Transverse colon (tissue), 4 donors: Measurements from ENCODE around the gene LPCAT3. TPM values are rescaled to one million over a fixed set of nuclear protein-coding genes. Genes with fewer than 3 reads are reported as not detected.

Experiments used
- DNase-seq: peaks from one replicate; pipeline ENCODE4 v3.0.0-alpha.2; 2019
- H3K27ac ChIP-seq, 4 donors: fragments of 200-600 bp; sonication (generic); 2 replicates each; pipeline ENCODE4 v1.5.1; 2016 to 2018; ENCODE audit warnings: inconsistent platforms in 4 of 4
- H3K27me3 ChIP-seq: fragments of 200-600 bp; sonication (generic); 2 replicates; pipeline ENCODE4 v1.5.1; 2017; ENCODE audit warnings: inconsistent platforms
- H3K36me3 ChIP-seq, 4 donors: fragments of 200-600 bp; sonication (generic); 2 replicates each; pipeline ENCODE4 v1.5.1; 2017 to 2019; ENCODE audit warnings: inconsistent platforms in 4 of 4
- H3K4me1 ChIP-seq, 4 donors: fragments of 200-600 bp; sonication (generic); 2 replicates each; pipeline ENCODE4 v1.5.1; 2017 to 2020; ENCODE audit warnings: inconsistent platforms in 4 of 4
- H3K4me3 ChIP-seq, 4 donors: fragments of 200-600 bp; sonication (generic); 1 replicate in 1 of 4; 2 replicates in 3 of 4; pipeline versions ENCODE4 v1.5.1 to v1.6.1; 2017 to 2019; ENCODE audit warnings: inconsistent platforms in 4 of 4
- H3K9me3 ChIP-seq, 2 donors: fragments of 200-600 bp; sonication (generic); 2 replicates each; pipeline ENCODE4 v1.5.1; 2017 to 2019; ENCODE audit warnings: inconsistent platforms in 2 of 2
- EP300 ChIP-seq: sonication (generic); formaldehyde crosslinking; IDR thresholded peaks from one replicate; pipeline ENCODE4 v1.6.1; 2017; ENCODE audit warnings: antibody characterized with exemption, low read depth
- POLR2A ChIP-seq: fragments of 450-650 bp; IDR thresholded peaks from one replicate; pipeline ENCODE4 v1.6.1; 2016; ENCODE audit warnings: antibody characterized with exemption, mild to moderate bottlenecking, moderate library complexity
- POLR2AphosphoS5 ChIP-seq, 3 donors: sonication (generic); formaldehyde crosslinking; IDR thresholded peaks; one replicate each; pipeline ENCODE4 v1.6.1; 2016; ENCODE audit warnings: antibody characterized with exemption in 3 of 3
- WGBS, 2 donors: methylation state at CpG; one replicate each; pipeline ENCODE4 v1.1.5; 2018; ENCODE audit warnings: low coverage in 1 of 2; 5-methylcytosine and 5-hydroxymethylcytosine counted together
- in situ Hi-C, 4 donors: fragments of 200-750 bp; cut with MboI; loops; one replicate each; pipeline versions ENCODE4 v1.15.0 to v1.15.1; 2017; ENCODE audit warnings: low sequenced_read_pairs in 3 of 4, low pct_ligation_motif_present in 1 of 4, low pct_unique_long_range_greater_than_20kb in 1 of 4
- intact Hi-C: fragments of 100-400 bp; cut with DNase I; formaldehyde crosslinking; loops from one replicate; pipeline ENCODE4 v1.15.1; 2023; ENCODE audit warnings: low total_unique reads
- total RNA-seq, 4 donors: library from RNA; depleted of rRNA; stranded (reverse); fragments of >200 nt; gene quantifications; one replicate each; pipeline ENCODE4 v1.1.0, GENCODE V29; 2016
- TF ChIP-seq, protein P1 (sequence below), 5 experiments: fragments of 200-600 bp in 3 of 5; fragments of 450-650 bp in 2 of 5; sonication (generic) in 3 of 5; IDR thresholded peaks; 1 replicate in 2 of 5; 2 replicates in 3 of 5; pipeline ENCODE4 v1.5.1; 2016 to 2017; ENCODE audit warnings: antibody characterized with exemption in 5 of 5, inconsistent platforms in 3 of 5, mild to moderate bottlenecking in 2 of 5, moderate library complexity in 1 of 5

LPCAT3 gene
- total RNA-seq, 4 donors from 2014 or later: 56.1 to 271 (median 111) TPM

DNA sequence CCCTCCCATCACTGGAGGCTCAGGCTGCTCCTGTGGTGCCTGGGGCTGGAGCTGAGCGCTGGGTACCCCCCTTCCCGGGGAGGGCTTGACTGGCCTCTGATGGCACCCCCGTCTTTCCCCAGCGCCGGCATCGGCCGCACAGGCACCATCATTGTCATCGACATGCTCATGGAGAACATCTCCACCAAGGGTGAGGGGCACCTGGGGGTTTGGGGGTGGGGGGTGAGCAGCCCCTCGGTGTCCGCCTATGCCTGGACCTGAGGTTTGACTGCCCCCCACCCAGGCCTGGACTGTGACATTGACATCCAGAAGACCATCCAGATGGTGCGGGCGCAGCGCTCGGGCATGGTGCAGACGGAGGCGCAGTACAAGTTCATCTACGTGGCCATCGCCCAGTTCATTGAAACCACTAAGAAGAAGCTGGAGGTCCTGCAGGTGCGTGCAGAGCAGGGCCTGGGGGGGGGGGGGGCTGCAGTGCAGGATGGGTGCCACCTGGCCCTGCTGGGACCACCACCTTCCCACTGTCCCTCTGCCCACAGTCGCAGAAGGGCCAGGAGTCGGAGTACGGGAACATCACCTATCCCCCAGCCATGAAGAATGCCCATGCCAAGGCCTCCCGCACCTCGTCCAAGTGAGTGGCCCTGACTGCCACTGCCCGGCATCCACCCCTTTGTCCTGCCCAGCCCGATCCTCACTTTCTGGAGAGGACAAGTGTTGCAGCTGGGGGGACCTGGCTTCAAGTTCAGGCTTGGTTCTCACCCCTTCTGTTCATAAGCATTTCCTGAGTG lies 58.3 kb downstream of the LPCAT3 start:
- 86% methylated on average over 16 of the region's 26 CpGs; no CpG with 5 or more reads in 1 of the 2 donors for WGBS, 2 donors
- H3K9me3 ChIP-seq: no peaks in the 10 kb centered on the region
- intact Hi-C loops: loop anchor here (10.0 kb wide), 1 partner anchor 145 kb away; the partner anchor contains the start of gene C1RL
- no peak for TF ChIP-seq EP300
- TF ChIP-seq POLR2AphosphoS5 (IDR thresholded peaks at IDR 0.05): no peak
- H3K27me3 ChIP-seq: no peaks in the 10 kb centered on the region
- DNase-seq: no peak
- in situ Hi-C loops: no loop called here
- peaks cover 23 to 55% (median 35%) of the 10 kb centered on the region in 4 donors for H3K4me1 ChIP-seq
- H3K27ac ChIP-seq: peak overlapping the region; percentile 89 to 95 (median 94)
- no peaks in the 10 kb centered on the region for H3K36me3 ChIP-seq
- no peak overlapping the region for H3K4me3 ChIP-seq

DNA sequence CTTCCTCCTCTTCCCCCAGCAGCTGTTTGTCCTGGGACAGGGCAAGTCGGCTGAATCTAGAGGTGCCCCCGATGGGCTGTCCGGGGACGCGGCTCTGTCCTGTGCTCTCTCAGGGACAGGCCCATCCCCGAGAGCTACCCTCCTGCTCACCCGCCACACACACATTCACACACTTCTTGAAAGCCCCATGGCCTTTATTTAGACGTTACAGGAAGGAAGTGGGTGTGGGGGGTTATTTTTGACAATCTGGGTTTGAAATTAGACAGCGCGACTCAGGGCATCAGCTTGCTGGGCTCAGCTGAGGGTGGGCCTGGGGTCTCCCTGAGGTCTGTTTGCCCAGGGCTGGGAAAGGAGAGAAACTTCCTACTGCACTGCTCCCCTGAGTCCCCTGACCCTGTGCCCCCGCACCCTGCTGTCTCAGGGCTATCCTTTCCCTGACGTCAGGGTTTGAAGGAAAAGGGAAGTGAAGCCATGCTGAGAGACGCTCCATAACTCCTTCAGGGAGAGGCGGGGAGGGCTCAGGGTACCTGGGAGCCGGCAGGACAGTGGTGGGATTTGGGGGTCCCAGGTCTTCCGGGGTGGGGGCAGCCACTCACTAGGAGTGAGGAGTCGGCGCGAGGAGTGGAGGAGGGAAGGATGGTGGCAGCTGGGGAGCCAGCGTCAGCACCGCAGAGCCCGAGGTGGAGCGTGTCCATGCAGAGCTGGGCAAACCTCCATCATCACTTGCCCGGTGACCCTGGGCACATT lies 59.0 kb downstream of the LPCAT3 start:
- Histone ChIP-seq H3K36me3 (no peaks in the 10 kb centered on the region), H3K9me3 (no peaks in the 10 kb centered on the region), H3K27ac (peak overlapping the region; percentile 57 to 95 (median 91)), H3K4me1 (peaks cover 19 to 55% (median 33%) of the 10 kb centered on the region in 4 donors), H3K4me3 (no peak overlapping the region), H3K27me3 (no peaks in the 10 kb centered on the region)
- intact Hi-C loops (no loop called here), in situ Hi-C loops (no loop called here)
- DNase-seq: peak; percentile 75
- TF ChIP-seq POLR2AphosphoS5 (IDR thresholded peaks at IDR 0.05) (peak in 1 of 3 donors; percentile 43), POLR2A (peak; percentile 38), EP300 (no peak)
- 60 to 89% methylated on average over 3 to 24 of the region's 24 CpGs for WGBS, 2 donors

DNA sequence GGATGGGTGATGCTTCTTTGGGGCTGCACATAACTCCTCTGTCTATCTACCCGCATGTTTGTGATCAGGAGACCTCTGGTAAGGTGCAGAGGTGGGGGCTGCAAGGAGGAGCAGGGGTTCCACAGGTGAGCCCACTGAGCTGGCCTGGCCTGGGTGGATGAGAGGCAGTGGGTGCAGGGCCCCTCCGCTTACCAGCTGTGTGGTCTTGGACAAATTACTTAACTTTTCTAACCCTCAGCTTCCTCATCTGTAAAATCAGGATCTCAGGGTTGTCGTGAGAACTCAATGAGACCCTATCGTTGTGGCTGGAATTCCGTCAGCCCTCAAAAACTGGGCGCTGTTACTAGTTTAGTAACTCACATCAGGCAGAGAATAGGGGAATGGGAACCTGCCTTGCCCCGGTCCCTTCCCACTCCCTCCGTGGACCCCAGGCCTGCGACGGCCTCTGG lies 59.6 kb downstream of the LPCAT3 start:
- in situ Hi-C loops (no loop called here), intact Hi-C loops (no loop called here)
- no peak for DNase-seq
- no peak for TF ChIP-seq POLR2AphosphoS5 (IDR thresholded peaks at IDR 0.05)
- no peak for TF ChIP-seq EP300
- Histone ChIP-seq H3K4me3 (no peak overlapping the region), H3K4me1 (peaks cover 19 to 57% (median 33%) of the 10 kb centered on the region in 4 donors), H3K27me3 (no peaks in the 10 kb centered on the region), H3K9me3 (no peaks in the 10 kb centered on the region), H3K36me3 (no peaks in the 10 kb centered on the region), H3K27ac (peak overlapping the region; percentile 57 to 95 (median 91))
- 65% methylated on average over 10 of the region's 10 CpGs; no CpG with 5 or more reads in 1 of the 2 donors for WGBS, 2 donors

DNA sequence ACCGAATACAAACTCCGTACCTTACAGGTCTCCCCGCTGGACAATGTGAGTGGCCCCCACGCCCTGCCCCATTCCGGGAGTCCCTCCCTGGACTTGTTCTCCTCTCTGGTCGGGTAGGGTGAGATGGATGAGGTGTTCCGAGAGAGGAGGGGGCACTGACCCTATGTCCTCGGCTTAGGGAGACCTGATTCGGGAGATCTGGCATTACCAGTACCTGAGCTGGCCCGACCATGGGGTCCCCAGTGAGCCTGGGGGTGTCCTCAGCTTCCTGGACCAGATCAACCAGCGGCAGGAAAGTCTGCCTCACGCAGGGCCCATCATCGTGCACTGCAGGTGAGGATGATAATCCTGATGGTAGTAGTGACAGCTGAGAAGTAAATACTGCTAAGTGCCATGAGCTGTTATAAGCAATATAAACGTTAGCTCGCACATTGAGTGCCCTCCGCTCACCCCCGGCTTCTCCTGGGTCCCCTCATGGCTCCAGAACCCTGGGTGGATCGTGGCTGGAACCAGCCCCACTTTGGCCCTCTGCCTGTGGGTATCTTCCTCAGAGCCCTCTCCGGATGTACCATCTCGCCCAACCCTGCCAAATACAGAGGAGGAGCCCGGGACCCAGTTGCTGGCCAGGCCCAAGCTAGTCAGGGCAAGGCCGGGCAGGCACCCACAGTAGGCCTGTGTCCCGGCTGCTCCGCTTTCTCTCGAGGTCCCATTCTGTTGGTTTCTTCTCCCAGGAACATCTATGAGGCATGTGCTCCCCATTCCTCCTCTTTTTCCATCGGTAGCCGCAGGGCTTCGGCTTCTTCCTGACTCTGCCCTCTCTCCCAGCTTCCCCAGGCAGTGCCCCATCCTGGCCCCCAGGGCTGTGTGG lies 60.3 kb downstream of the LPCAT3 start:
- in situ Hi-C loops: no loop called here
- no peak for TF ChIP-seq EP300
- TF ChIP-seq, protein P1, sequence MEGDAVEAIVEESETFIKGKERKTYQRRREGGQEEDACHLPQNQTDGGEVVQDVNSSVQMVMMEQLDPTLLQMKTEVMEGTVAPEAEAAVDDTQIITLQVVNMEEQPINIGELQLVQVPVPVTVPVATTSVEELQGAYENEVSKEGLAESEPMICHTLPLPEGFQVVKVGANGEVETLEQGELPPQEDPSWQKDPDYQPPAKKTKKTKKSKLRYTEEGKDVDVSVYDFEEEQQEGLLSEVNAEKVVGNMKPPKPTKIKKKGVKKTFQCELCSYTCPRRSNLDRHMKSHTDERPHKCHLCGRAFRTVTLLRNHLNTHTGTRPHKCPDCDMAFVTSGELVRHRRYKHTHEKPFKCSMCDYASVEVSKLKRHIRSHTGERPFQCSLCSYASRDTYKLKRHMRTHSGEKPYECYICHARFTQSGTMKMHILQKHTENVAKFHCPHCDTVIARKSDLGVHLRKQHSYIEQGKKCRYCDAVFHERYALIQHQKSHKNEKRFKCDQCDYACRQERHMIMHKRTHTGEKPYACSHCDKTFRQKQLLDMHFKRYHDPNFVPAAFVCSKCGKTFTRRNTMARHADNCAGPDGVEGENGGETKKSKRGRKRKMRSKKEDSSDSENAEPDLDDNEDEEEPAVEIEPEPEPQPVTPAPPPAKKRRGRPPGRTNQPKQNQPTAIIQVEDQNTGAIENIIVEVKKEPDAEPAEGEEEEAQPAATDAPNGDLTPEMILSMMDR (IDR thresholded peaks at IDR 0.05): no peak
- TF ChIP-seq POLR2A: no peak
- TF ChIP-seq POLR2AphosphoS5 (IDR thresholded peaks at IDR 0.05): no peak
- Histone ChIP-seq H3K9me3 (no peaks in the 10 kb centered on the region), H3K27ac (peak overlapping the region; percentile 57 to 95 (median 91)), H3K36me3 (no peaks in the 10 kb centered on the region), H3K4me3 (no peak overlapping the region), H3K4me1 (peaks cover 19 to 57% (median 33%) of the 10 kb centered on the region in 4 donors), H3K27me3 (no peaks in the 10 kb centered on the region)
- 76 to 80% methylated on average over 9 to 27 of the region's 28 CpGs for WGBS, 2 donors
- intact Hi-C loops: no loop called here
- no peak for DNase-seq

DNA sequence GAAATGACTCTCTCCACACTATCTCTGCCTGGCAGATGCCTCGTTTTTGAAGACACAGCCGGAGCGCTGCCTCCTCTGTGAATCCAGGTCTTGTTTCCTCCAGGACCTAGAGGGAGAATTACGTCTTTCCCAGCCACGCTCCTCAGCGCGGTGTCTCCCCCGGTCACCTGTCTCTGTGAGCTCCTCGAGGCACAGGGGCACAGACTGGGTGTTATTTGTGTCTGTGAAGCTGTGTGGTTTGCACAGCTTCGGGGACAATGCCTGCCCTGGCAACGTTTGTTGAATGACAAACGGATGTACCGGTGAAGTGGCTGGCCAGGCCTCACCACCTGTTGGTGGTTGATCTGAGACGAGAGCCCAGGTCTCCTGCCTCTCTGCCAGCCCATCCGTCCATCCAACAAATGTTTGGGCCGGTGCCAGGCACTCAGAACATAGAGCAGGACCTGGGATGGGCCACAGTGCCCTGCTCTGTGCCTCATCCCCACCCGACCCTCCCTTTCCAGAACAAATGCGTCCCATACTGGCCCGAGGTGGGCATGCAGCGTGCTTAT lies 61.0 kb downstream of the LPCAT3 start:
- intact Hi-C loops (no loop called here), in situ Hi-C loops (no loop called here)
- 78% methylated on average over 20 of the region's 20 CpGs; no CpG with 5 or more reads in 1 of the 2 donors for WGBS, 2 donors
- no peaks in the 10 kb centered on the region for H3K36me3 ChIP-seq
- peak overlapping the region; percentile 4 to 95 (median 52) for H3K27ac ChIP-seq
- DNase-seq: no peak
- H3K27me3 ChIP-seq: no peaks in the 10 kb centered on the region
- H3K4me1 ChIP-seq: peaks cover 19 to 52% (median 28%) of the 10 kb centered on the region in 4 donors
- TF ChIP-seq, protein P1 (IDR thresholded peaks at IDR 0.05): no peak
- TF ChIP-seq POLR2AphosphoS5 (IDR thresholded peaks at IDR 0.05): no peak
- TF ChIP-seq POLR2A: no peak
- TF ChIP-seq EP300: no peak
- no peak overlapping the region for H3K4me3 ChIP-seq
- no peaks in the 10 kb centered on the region for H3K9me3 ChIP-seq
